ENCODE data around the gene CAMK2B.

CAMK2B gene

DNA sequence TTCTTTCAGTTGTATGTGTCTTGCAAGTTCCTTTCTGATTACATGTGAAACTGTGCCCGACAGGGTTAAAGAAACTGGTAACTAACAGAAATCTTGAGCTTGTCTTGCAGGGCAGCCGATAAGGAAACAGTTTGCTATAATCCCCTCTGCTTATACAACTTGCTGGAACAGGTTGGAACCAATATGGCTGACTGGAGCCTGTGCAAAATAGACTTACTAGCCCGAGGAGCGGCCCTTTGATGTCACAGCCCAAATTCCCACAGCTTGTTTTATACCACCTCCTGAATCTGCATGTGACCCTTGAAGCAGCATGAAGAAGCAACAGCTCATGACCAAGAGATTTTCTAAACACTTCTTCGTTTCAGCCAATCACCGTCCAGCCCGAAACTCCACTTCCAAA is 127.9 kb downstream of the CAMK2B start:
- DNase-seq (ENCODE audit: low read depth in 2 of 2) = no peak
- no peak overlapping the region for H3K4me3 ChIP-seq (replicated peaks in 1 of 2; ENCODE audit: low read depth in 2 of 2, low read length in 2 of 2)
- TF ChIP-seq, protein P1, sequence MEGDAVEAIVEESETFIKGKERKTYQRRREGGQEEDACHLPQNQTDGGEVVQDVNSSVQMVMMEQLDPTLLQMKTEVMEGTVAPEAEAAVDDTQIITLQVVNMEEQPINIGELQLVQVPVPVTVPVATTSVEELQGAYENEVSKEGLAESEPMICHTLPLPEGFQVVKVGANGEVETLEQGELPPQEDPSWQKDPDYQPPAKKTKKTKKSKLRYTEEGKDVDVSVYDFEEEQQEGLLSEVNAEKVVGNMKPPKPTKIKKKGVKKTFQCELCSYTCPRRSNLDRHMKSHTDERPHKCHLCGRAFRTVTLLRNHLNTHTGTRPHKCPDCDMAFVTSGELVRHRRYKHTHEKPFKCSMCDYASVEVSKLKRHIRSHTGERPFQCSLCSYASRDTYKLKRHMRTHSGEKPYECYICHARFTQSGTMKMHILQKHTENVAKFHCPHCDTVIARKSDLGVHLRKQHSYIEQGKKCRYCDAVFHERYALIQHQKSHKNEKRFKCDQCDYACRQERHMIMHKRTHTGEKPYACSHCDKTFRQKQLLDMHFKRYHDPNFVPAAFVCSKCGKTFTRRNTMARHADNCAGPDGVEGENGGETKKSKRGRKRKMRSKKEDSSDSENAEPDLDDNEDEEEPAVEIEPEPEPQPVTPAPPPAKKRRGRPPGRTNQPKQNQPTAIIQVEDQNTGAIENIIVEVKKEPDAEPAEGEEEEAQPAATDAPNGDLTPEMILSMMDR (IDR thresholded peaks at IDR 0.05; ENCODE audit: low read depth, low read length) = no peak

DNA sequence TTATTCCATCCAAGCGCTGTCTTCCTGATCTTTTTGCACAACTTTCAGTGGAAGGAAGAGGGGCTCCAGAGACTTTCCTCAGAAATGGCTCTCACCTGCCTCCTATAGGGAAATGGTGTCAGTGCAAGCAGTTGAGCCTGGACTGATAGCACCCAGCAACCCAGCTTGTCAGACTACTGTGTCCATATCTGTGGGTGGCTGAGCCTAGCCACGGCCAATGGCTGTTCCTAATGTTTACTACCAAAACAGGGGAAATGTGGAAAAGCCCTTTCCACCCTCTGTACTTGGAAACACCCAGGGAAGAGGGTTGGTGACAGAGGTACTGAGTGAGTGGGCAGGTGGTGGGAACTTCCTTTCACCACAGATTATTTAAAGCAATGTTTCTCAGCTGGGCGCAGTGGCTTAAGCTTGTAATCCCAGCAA is 128.9 kb downstream of the CAMK2B start:
- TF ChIP-seq, protein P1 (IDR thresholded peaks at IDR 0.05; ENCODE audit: low read depth, low read length) = peak; percentile 91
- DNase-seq (ENCODE audit: low read depth in 2 of 2) = peak; percentile 71 to 73
- H3K4me3 ChIP-seq (replicated peaks in 1 of 2; ENCODE audit: low read depth in 2 of 2, low read length in 2 of 2) = no peak overlapping the region

DNA sequence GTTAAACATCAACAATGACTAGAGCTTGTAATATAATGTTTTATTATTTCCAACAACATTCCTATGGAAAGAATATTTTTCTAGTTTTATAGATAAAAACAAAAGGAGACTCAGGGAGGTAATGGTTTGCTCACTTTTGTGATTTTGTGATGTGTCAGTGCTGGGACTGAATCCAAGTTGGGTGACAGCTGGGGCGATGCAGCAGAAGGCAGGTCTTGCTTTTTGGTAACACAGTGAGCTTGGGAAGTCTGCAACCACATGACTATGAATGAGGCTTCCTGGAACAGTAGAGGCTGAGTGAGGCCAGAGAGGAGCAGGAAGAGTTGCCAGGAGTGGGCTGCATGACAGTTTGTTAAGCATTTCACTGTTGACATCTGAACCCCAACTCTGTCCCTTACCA is 129.5 kb downstream of the CAMK2B start:
- TF ChIP-seq, protein P1 (IDR thresholded peaks at IDR 0.05; ENCODE audit: low read depth, low read length) = no peak
- peak in 1 of 2 donors; percentile 38 for DNase-seq (ENCODE audit: low read depth in 2 of 2)
- H3K4me3 ChIP-seq (replicated peaks in 1 of 2; ENCODE audit: low read depth in 2 of 2, low read length in 2 of 2) = no peak overlapping the region

DNA sequence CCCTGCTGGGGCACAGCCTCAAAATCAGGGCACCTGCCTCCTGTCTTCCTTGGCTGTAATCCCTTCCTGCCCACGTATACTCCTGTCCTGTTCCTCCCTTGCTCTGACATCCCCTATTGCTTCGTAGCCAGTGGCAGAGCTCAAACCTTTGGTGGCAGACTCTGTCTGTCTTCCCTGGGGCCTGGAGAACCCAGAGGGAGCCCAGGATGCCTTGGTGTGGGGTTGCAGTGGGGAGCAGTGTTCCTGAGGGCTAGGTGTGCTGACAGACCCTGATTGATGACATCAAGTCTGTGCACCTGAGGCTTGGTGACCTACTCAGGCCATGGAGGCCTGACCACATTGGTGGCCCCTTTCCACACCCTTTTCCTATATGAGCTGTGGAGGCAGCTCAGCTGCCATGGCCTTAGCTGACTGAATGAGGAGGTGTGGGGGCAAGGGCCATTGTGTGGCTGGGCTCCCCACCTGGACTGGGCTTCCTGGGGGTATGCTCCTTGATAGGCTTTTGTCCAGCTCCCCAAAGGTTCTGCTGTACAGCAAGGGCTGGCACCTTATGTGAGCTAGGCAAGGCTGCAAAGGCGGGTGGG is 130.7 kb downstream of the CAMK2B start:
- no peak overlapping the region for H3K4me3 ChIP-seq (replicated peaks in 1 of 2; ENCODE audit: low read depth in 2 of 2, low read length in 2 of 2)
- TF ChIP-seq, protein P1 (IDR thresholded peaks at IDR 0.05; ENCODE audit: low read depth, low read length) = no peak
- no peak for DNase-seq (ENCODE audit: low read depth in 2 of 2)

DNA sequence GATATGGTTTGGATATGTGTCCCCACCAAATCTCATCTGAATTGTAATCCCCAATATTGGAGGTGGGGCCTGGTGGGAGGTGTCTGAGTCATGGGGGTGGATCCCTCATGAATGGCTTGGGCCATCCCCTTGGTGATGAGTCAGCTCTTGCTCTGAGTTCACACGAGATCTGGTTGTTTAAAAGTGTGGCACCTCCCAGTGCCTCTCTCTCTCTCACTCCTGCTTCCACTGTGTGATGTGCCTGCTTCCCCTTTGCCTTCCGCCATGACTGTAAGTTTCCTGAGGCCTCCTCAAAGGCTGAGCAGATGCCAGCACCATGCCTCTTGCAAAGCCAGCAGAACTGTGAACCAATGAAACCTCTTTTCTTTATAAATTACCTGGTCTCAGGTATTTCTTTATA is 131.3 kb downstream of the CAMK2B start:
- H3K4me3 ChIP-seq (replicated peaks in 1 of 2; ENCODE audit: low read depth in 2 of 2, low read length in 2 of 2) = no peak overlapping the region
- TF ChIP-seq, protein P1 (IDR thresholded peaks at IDR 0.05; ENCODE audit: low read depth, low read length) = no peak
- peak in 1 of 2 donors; percentile 65 for DNase-seq (ENCODE audit: low read depth in 2 of 2)

DNA sequence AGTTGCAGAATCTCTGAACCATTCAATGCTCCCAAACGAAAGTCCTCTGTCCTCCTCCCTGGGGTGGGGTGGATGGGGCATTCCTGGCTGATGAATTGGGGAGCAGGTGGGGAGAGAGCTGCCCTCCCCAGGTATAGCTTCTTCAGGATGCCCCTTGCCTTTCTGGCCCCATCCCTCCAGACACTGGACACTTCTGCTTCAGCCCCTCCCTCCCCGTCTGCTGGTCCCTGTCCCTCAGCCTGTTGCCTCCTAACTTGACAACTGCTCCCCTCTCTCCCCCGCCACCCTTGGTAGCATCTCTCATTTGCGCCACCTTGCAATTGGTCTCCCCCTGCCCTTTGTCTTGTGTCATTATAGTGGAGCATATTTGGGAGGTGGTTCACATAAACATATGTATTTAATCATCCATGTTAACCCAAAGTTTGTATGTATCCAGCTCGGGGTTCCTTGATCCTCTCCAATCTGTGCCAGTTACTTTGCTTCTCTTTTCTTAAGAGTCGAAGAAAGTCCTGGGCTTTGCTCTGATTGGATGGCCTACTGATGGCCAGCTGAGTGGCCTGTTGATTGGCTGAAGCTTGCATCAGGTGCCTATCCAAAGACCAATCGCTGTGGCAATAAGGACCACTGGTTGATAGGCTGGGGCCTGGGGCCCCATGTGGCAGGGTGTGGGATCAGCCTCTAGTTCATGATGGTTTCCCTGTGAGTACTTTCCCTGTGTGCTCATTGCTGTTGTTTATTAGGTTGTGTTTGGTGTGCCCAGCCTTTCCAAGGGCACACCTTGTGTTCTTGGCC is 132.2 kb downstream of the CAMK2B start:
- H3K4me3 ChIP-seq (replicated peaks in 1 of 2; ENCODE audit: low read depth in 2 of 2, low read length in 2 of 2) = no peak overlapping the region
- TF ChIP-seq, protein P1 (IDR thresholded peaks at IDR 0.05; ENCODE audit: low read depth, low read length) = no peak
- no peak for DNase-seq (ENCODE audit: low read depth in 2 of 2)
